ENCODE measurements around the gene CCR8. TPM values are rescaled to one million over a fixed set of nuclear protein-coding genes. Genes with fewer than 3 reads are reported as not detected.

The CCR8 gene
- total and polyA plus RNA-seq, 7 donors, result not detected

GRCh38 chr3:39287216-39288164 is 42.0 kb upstream of the CCR8 start:
- Histone ChIP-seq H3K27ac (peak overlapping the region; percentile 83), H3K36me3 (ENCODE audit: insufficient read depth in 1 of 2, low read depth in 1 of 2) (no peaks in the 10 kb centered on the region), H3K4me1 (peaks cover 15% of the 10 kb centered on the region), H3K27me3 (ENCODE audit: insufficient read depth in 3 of 3, low read length in 2 of 3) (no peaks in the 10 kb centered on the region), H3K4me3 (no peak overlapping the region), H3K9me3 (no peaks in the 10 kb centered on the region)
- WGBS, 3 donors, result 23 to 42% (median 26%) methylated on average over 8 of the region's 8 CpGs
- peak in 1 of 2 donors; percentile 67 for DNase-seq
- intact Hi-C loops (cut with DNase I), result loop anchor here (2.0 to 5.0 kb wide), 6 partner anchors 79 to 185 kb away; partner anchors contain the start of gene XIRP1 (in 1 of the 2)
- no peak for TF ChIP-seq CTCF (IDR thresholded peaks at IDR 0.05)
- peak; percentile 86 to 92 (median 88) for ATAC-seq

DNA sequence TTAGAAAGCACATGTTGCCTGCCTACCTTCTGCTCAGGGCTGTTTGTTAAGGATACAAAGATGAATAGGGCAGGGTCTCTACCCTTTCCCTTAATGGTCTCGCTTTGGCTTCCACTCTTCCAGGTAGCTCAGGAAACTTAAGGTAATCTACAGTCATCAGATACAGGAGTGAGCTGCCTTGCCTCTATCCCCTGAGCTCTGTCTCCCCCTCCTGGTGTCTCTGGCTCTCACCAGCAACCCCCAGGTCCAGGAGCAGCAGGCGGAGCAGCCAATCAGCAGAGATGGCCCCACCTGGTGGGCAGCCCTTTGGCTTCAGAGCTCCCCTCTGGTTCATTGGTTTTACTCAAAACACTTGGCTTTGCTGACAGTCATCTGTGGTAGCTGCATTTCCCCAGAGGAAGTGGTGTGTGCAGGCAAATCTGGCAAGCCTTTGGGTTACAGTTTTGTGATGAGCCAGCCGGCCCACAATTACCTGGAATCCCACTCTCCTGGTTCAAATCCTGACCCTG is 41.2 kb upstream of the CCR8 start:
- H3K4me3 ChIP-seq, result no peak overlapping the region
- intact Hi-C loops (cut with DNase I), result loop anchor here (2.0 to 5.0 kb wide), 6 partner anchors 80 to 186 kb away; partner anchors contain the start of gene XIRP1 (in 1 of the 2)
- peaks cover 15% of the 10 kb centered on the region for H3K4me1 ChIP-seq
- TF ChIP-seq CTCF (IDR thresholded peaks at IDR 0.05), result peak; percentile 93
- WGBS, 3 donors, result 16 to 37% (median 16%) methylated on average over 3 of the region's 3 CpGs
- H3K27ac ChIP-seq, result peak overlapping the region; percentile 83
- ATAC-seq (peak; percentile 89 to 93 (median 92)), DNase-seq (peak; percentile 72 to 86)
- H3K27me3 ChIP-seq (ENCODE audit: insufficient read depth in 3 of 3, low read length in 2 of 3), result no peaks in the 10 kb centered on the region
- H3K36me3 ChIP-seq (ENCODE audit: insufficient read depth in 1 of 2, low read depth in 1 of 2), result no peaks in the 10 kb centered on the region
- H3K9me3 ChIP-seq, result no peaks in the 10 kb centered on the region

- Histone ChIP-seq H3K27ac (no peak overlapping the region), H3K4me1 (peaks cover 15% of the 10 kb centered on the region), H3K36me3 (ENCODE audit: insufficient read depth in 1 of 2, low read depth in 1 of 2) (no peaks in the 10 kb centered on the region), H3K27me3 (ENCODE audit: insufficient read depth in 3 of 3, low read length in 2 of 3) (no peaks in the 10 kb centered on the region), H3K4me3 (no peak overlapping the region), H3K9me3 (no peaks in the 10 kb centered on the region)
- DNase-seq (no peak), ATAC-seq (no peak)
- intact Hi-C loops (cut with DNase I), result loop anchor here (2.0 to 5.0 kb wide), 6 partner anchors 80 to 186 kb away; partner anchors contain the start of gene XIRP1 (in 1 of the 2)
- WGBS, 3 donors, result 76 to 84% (median 82%) methylated on average over 4 of the region's 4 CpGs
- no peak for TF ChIP-seq CTCF (IDR thresholded peaks at IDR 0.05)
Measured at GRCh38 chr3:39289107-39289506, 40.4 kb upstream of the CCR8 start.

DNA sequence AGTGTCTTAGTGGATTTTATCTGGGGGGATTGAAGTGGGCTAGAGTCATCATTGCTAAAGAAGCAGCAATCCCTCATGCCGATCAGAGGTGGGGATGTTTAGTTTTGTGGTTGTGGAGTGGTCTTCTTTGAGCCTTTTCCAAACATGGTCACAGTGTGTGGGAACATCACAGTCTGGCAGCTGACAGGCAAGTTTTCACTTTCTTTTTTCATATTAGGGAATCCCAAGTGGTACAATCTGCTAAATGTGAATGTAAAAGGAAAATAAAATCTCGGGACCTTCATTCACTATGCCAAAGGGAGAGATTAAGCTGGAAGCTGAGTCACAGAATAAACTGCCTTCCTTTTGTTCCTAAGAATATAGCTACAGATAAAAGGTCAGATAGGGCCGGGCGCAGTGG is 39.3 kb upstream of the CCR8 start:
- intact Hi-C loops (cut with DNase I), result loop anchor here (1.0 to 5.0 kb wide), 2 partner anchors 165 to 183 kb away; partner anchors contain the start of genes GORASP1 (in 1 of the 2) and TTC21A (in 1 of the 2)
- DNase-seq (no peak), ATAC-seq (no peak)
- Histone ChIP-seq H3K27me3 (ENCODE audit: insufficient read depth in 3 of 3, low read length in 2 of 3) (no peaks in the 10 kb centered on the region), H3K36me3 (ENCODE audit: insufficient read depth in 1 of 2, low read depth in 1 of 2) (no peaks in the 10 kb centered on the region), H3K27ac (no peak overlapping the region), H3K4me3 (no peak overlapping the region), H3K9me3 (no peaks in the 10 kb centered on the region), H3K4me1 (peaks cover 15% of the 10 kb centered on the region)
- WGBS, 3 donors, result 69 to 72% (median 71%) methylated on average over 4 of the region's 4 CpGs
- TF ChIP-seq CTCF (IDR thresholded peaks at IDR 0.05), result no peak
